Osteocyte (in vitro differentiated cells): ENCODE results near the gene KBTBD4. TPM values are rescaled to one million over a fixed set of nuclear protein-coding genes. Genes with fewer than 3 reads are reported as not detected.

Experiments used
- DNase-seq: peaks from one replicate; pipeline ENCODE4 v3.0.0; 2021; ENCODE audit warnings: mixed read lengths; ENCODE audit not compliant: unreplicated experiment; ENCODE audit errors: extremely low spot score
- H3K27ac Mint-ChIP-seq: one replicate; pipeline ENCODE4 v1.8.0; 2021; ENCODE audit warnings: mild to moderate bottlenecking, mixed read lengths; ENCODE audit not compliant: unreplicated experiment
- H3K27me3 Mint-ChIP-seq: one replicate; pipeline ENCODE4 v1.8.0; 2021; ENCODE audit warnings: mixed read lengths; ENCODE audit not compliant: unreplicated experiment
- H3K36me3 Mint-ChIP-seq: one replicate; pipeline ENCODE4 v1.8.0; 2021; ENCODE audit warnings: mixed read lengths; ENCODE audit not compliant: unreplicated experiment
- H3K4me1 Mint-ChIP-seq: one replicate; pipeline ENCODE4 v1.8.0; 2021; ENCODE audit warnings: mixed read lengths; ENCODE audit not compliant: unreplicated experiment
- H3K4me3 Mint-ChIP-seq: one replicate; pipeline ENCODE4 v1.8.0; 2021; ENCODE audit warnings: mild to moderate bottlenecking, moderate library complexity, mixed read lengths; ENCODE audit not compliant: unreplicated experiment
- H3K9me3 Mint-ChIP-seq: one replicate; pipeline ENCODE4 v1.8.0; 2021; ENCODE audit warnings: mixed read lengths; ENCODE audit not compliant: unreplicated experiment
- total RNA-seq: library from RNA; stranded (reverse); gene quantifications from 2 replicates; pipeline ENCODE4 v1.2.1, GENCODE V29; 2021
- TF ChIP-seq, protein P1 (sequence below): fragments of 200-600 bp; sonication (generic); IDR thresholded peaks from 2 replicates; pipeline ENCODE4 v1.5.0; 2021; ENCODE audit warnings: antibody characterized with exemption, mild to moderate bottlenecking, moderate library complexity

Gene KBTBD4
- total RNA-seq, 1 donor from 2014 or later: 19.7 TPM

- H3K27ac Mint-ChIP-seq: no peak overlapping the region
- no peak overlapping the region for H3K4me3 Mint-ChIP-seq
- TF ChIP-seq, protein P1, sequence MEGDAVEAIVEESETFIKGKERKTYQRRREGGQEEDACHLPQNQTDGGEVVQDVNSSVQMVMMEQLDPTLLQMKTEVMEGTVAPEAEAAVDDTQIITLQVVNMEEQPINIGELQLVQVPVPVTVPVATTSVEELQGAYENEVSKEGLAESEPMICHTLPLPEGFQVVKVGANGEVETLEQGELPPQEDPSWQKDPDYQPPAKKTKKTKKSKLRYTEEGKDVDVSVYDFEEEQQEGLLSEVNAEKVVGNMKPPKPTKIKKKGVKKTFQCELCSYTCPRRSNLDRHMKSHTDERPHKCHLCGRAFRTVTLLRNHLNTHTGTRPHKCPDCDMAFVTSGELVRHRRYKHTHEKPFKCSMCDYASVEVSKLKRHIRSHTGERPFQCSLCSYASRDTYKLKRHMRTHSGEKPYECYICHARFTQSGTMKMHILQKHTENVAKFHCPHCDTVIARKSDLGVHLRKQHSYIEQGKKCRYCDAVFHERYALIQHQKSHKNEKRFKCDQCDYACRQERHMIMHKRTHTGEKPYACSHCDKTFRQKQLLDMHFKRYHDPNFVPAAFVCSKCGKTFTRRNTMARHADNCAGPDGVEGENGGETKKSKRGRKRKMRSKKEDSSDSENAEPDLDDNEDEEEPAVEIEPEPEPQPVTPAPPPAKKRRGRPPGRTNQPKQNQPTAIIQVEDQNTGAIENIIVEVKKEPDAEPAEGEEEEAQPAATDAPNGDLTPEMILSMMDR: no peak
- peaks cover 33% of the 10 kb centered on the region for H3K4me1 Mint-ChIP-seq
- H3K9me3 Mint-ChIP-seq: no peaks in the 10 kb centered on the region
- DNase-seq: no peak
- no peaks in the 10 kb centered on the region for H3K27me3 Mint-ChIP-seq
- peaks cover 19% of the 10 kb centered on the region for H3K36me3 Mint-ChIP-seq
Observed at GRCh38 chr11:47570651-47571356, 8.0 kb downstream of the KBTBD4 start.

DNA sequence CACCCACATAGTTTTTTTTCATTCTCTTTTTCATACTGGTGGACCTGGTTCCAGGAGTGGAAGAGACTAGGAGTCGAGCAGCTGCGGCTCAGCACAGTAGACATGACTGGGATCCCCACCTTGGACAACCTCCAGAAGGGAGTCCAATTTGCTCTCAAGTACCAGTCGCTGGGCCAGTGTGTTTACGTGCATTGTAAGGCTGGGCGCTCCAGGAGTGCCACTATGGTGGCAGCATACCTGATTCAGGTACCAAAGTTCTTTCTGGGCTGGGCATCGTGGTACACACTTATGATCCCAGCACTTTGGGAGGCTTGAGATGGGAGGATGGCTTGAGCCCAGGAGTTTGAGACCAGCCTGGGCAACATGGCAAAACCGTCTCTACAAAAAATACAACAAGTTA lies 9.1 kb downstream of the KBTBD4 start:
- no peak overlapping the region for H3K4me3 Mint-ChIP-seq
- peaks cover 19% of the 10 kb centered on the region for H3K36me3 Mint-ChIP-seq
- TF ChIP-seq, protein P1: no peak
- H3K27me3 Mint-ChIP-seq: no peaks in the 10 kb centered on the region
- peaks cover 39% of the 10 kb centered on the region for H3K4me1 Mint-ChIP-seq
- no peak for DNase-seq
- H3K9me3 Mint-ChIP-seq: no peaks in the 10 kb centered on the region
- H3K27ac Mint-ChIP-seq: no peak overlapping the region

- TF ChIP-seq, protein P1: no peak
- H3K27ac Mint-ChIP-seq: peak overlapping the region; percentile 44
- no peak for DNase-seq
- H3K9me3 Mint-ChIP-seq: no peaks in the 10 kb centered on the region
- peaks cover 16% of the 10 kb centered on the region for H3K4me1 Mint-ChIP-seq
- peak overlapping the region; percentile 74 for H3K4me3 Mint-ChIP-seq
- no peaks in the 10 kb centered on the region for H3K27me3 Mint-ChIP-seq
- peaks cover 7% of the 10 kb centered on the region for H3K36me3 Mint-ChIP-seq
Observed at GRCh38 chr11:47566149-47566698, 12.5 kb downstream of the KBTBD4 start.

GRCh38 chr11:47565340-47566148 lies 13.2 kb downstream of the KBTBD4 start, which contains the start of gene PTPMT1:
Gene PTPMT1 (plus strand): TSS chr11:47565599. CDS start chr11:47565623, 24 bp downstream.
- DNase-seq: peak; percentile 92

More at GRCh38 chr11:47565340-47566148, 13.2 kb downstream of the KBTBD4 start, which contains the start of gene PTPMT1:
- TF ChIP-seq, protein P1: no peak
- peak within 1 kb of the TSS; percentile 80 for H3K27ac Mint-ChIP-seq
- H3K36me3 Mint-ChIP-seq: peaks cover 3% of the 10 kb centered on the region
- H3K9me3 Mint-ChIP-seq: no peaks in the 10 kb centered on the region
- H3K27me3 Mint-ChIP-seq: no peaks in the 10 kb centered on the region
- peak within 1 kb of the TSS; percentile 79 for H3K4me3 Mint-ChIP-seq
- peaks cover 16% of the 10 kb centered on the region for H3K4me1 Mint-ChIP-seq
